NCI-H524 treated with DMSO at 0.1 percent for 48 hours (cell line): ENCODE results near the gene CST5.
"Not testable (repeated sequence)": the region's sequence is repeated elsewhere in the genome, so short reads cannot be mapped to it uniquely, and the experiment has no call there.

Experiments
- DNase-seq: peaks from one replicate; lab custom pipeline; 2025; lab: John Stamatoyannopoulos, UW

The CST5 gene

DNA sequence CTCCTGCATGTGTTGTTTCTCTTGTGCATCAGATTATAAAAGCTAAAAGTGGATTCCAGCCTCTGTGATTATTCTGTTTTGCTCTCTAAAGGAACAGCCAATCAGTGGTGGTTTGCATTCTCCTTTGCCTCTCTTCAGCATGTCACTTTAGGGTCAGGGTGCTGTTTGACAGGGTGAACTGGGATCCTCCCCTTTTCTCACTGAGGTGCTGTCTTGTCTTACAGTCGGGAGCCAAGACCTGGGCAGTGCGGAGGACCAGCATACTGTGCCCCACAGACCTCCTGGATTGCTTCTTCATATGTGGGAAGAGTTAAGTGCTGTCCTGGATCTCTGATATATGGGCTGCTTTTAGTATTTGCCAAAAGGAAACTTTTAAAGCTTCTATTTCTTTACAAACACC, 37.9 kb downstream of the CST5 start:
- no peak for DNase-seq

GRCh38 chr20:23835716-23836115, 43.8 kb downstream of the CST5 start:
- DNase-seq = no peak

DNA sequence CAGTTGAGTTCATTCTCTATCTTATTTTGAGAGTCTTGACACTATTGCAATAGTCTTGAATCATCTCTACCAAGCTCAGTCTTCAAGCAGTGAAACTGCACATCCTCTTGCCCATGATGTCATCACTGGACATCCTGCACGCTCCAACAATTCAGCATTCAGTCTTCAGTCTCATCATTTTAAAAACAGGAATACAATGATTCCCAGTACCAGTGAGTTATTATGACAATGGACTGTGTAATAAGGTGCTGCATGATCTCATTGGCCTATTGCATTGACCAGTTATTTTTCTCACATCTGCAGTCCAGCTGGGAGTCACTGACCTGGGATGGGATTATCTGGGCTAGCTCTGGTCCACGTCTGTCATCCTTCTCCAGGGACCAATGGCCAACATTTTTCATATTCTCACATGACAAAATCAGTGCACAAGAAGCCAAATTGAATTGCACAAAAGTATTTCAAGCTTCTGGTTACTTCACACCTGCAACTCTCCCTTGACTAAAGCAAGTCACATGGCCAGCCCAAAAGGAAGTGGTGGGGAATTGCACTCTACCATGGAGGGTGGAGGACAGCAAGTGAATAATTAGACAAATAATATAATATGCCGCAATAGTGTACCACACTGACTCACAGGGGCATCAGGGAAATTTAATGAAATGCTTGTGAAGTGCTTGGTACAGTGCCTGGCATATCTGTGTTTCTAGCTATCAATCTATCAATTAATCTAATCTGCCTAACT, 46.6 kb downstream of the CST5 start:
- DNase-seq = no peak

- DNase-seq = not testable (repeated sequence)
Measured at GRCh38 chr20:23831961-23832360, 47.6 kb downstream of the CST5 start.

- DNase-seq = no peak
Measured at GRCh38 chr20:23826541-23827021, 53.0 kb downstream of the CST5 start, which contains the start of gene CST2. TSS of gene CST2 (minus strand) at chr20:23826729. CDS start at chr20:23826660, 69 bp downstream.
